HEK293 (cell line): Measurements from ENCODE around the gene ATRNL1.
A peak's percentile ranks its signal among the peaks of the same experiment; 100 is the strongest.

Source experiments
- CTCF ChIA-PET: fragments of 350-600 bp; formaldehyde crosslinking; extraction: SDS; loops from one replicate; lab custom pipeline; 2021; ENCODE audit warnings: antibody characterized with exemption; lab: Yijun Ruan, JAX
- POLR2A ChIA-PET: fragments of 300-600 bp; formaldehyde crosslinking; extraction: SDS; loops from one replicate; lab custom pipeline; 2020; ENCODE audit warnings: antibody characterized with exemption, inconsistent platforms; lab: Yijun Ruan, JAX
- H3K27ac ChIP-seq: fragments of 200-500 bp; sonication (Bioruptor generic); 2 replicates; pipeline ENCODE4 v1.5.1; 2014; ENCODE audit warnings: low read depth, low read length, control low read depth, inconsistent platforms; ENCODE audit errors: extremely low read depth
- H3K36me3 ChIP-seq, 2 experiments: fragments of 200-500 bp in 1 of 2; sonication (Bioruptor generic) in 1 of 2; 1 replicate in 1 of 2; 2 replicates in 1 of 2; pipeline ENCODE4 v1.5.1; 2014 to 2017; ENCODE audit warnings: inconsistent platforms in 2 of 2, low read length in 2 of 2; ENCODE audit not compliant: control insufficient read depth in 2 of 2, insufficient read depth in 1 of 2
- H3K4me1 ChIP-seq: fragments of 200-500 bp; sonication (Bioruptor generic); 2 replicates; pipeline ENCODE4 v1.5.1; 2014; ENCODE audit warnings: mild to moderate bottlenecking, low read length, inconsistent platforms; ENCODE audit not compliant: control insufficient read depth, insufficient read depth
- H3K4me3 ChIP-seq: 2 replicates; pipeline ENCODE4 v1.5.1; 2011; ENCODE audit warnings: low read depth, mild to moderate bottlenecking, control low read depth, low read length, moderate library complexity
- H3K9me3 ChIP-seq: fragments of 200-500 bp; sonication (Bioruptor generic); 2 replicates; pipeline ENCODE4 v1.5.1; 2014; ENCODE audit warnings: low read depth, low read length, inconsistent platforms; ENCODE audit not compliant: control insufficient read depth, insufficient read depth
- BCL11B ChIP-seq: fragments of 450-650 bp; formaldehyde crosslinking; IDR thresholded peaks from 2 replicates; pipeline ENCODE4 v1.5.1; 2016; ENCODE audit warnings: low read depth, missing biosample characterization, missing genetic modification characterization
- ZBTB8A ChIP-seq: fragments of 450-650 bp; formaldehyde crosslinking; IDR thresholded peaks from 2 replicates; pipeline ENCODE4 v1.5.1; 2016; ENCODE audit warnings: missing biosample characterization, missing genetic modification characterization
- ZNF157 ChIP-seq: fragments of 450-650 bp; formaldehyde crosslinking; IDR thresholded peaks from 2 replicates; pipeline ENCODE4 v1.5.1; 2016; ENCODE audit warnings: missing biosample characterization, missing genetic modification characterization
- ZNF24 ChIP-seq: fragments of 450-650 bp; formaldehyde crosslinking; IDR thresholded peaks from 2 replicates; pipeline ENCODE4 v1.5.1; 2016; ENCODE audit warnings: missing biosample characterization, missing genetic modification characterization
- ZNF426 ChIP-seq: fragments of 450-650 bp; formaldehyde crosslinking; IDR thresholded peaks from 2 replicates; pipeline ENCODE4 v1.5.1; 2017; ENCODE audit warnings: missing biosample characterization, missing genetic modification characterization, mild to moderate bottlenecking, inconsistent platforms, moderate library complexity
- ZNF48 ChIP-seq: fragments of 450-650 bp; formaldehyde crosslinking; IDR thresholded peaks from 2 replicates; pipeline ENCODE4 v1.5.1; 2016; ENCODE audit warnings: missing biosample characterization, missing genetic modification characterization
- ZNF521 ChIP-seq: fragments of 450-650 bp; formaldehyde crosslinking; IDR thresholded peaks from 2 replicates; pipeline ENCODE4 v1.5.1; 2017; ENCODE audit warnings: missing biosample characterization, mild to moderate bottlenecking, missing genetic modification characterization
- ZNF560 ChIP-seq: fragments of 450-650 bp; formaldehyde crosslinking; IDR thresholded peaks from 2 replicates; pipeline ENCODE4 v1.5.1; 2017; ENCODE audit warnings: missing biosample characterization, missing genetic modification characterization, borderline replicate concordance
- ZNF658 ChIP-seq: fragments of 450-650 bp; formaldehyde crosslinking; IDR thresholded peaks from 2 replicates; pipeline ENCODE4; 2016; ENCODE audit warnings: missing biosample characterization, missing genetic modification characterization
- ZNF677 ChIP-seq: fragments of 450-650 bp; IDR thresholded peaks from 2 replicates; pipeline ENCODE4 v1.5.0; 2018; ENCODE audit warnings: missing biosample characterization, mild to moderate bottlenecking, missing genetic modification characterization, moderate library complexity
- TF ChIP-seq, protein P1 (sequence below): fragments of 450-650 bp; formaldehyde crosslinking; IDR thresholded peaks from 2 replicates; pipeline ENCODE4 v1.5.1; 2017; ENCODE audit warnings: missing biosample characterization, mild to moderate bottlenecking, missing genetic modification characterization, moderate library complexity
- TF ChIP-seq, protein P2 (sequence below): fragments of 450-650 bp; formaldehyde crosslinking; IDR thresholded peaks from 2 replicates; pipeline ENCODE4 v1.5.1; 2016; ENCODE audit warnings: missing biosample characterization, missing genetic modification characterization, borderline replicate concordance
- TF ChIP-seq, protein P3 (sequence below): fragments of 450-650 bp; formaldehyde crosslinking; IDR thresholded peaks from 2 replicates; pipeline ENCODE4 v1.5.1; 2016; ENCODE audit warnings: missing biosample characterization, missing genetic modification characterization
- TF ChIP-seq, protein P4 (sequence below): fragments of 450-650 bp; IDR thresholded peaks from 2 replicates; pipeline ENCODE4 v1.5.1; 2018; ENCODE audit warnings: missing biosample characterization, mild to moderate bottlenecking, missing genetic modification characterization
- TF ChIP-seq, protein P5 (sequence below): fragments of 450-650 bp; formaldehyde crosslinking; IDR thresholded peaks from 2 replicates; pipeline ENCODE4 v1.5.1; 2016; ENCODE audit warnings: missing biosample characterization, missing genetic modification characterization

ATRNL1 gene

DNA sequence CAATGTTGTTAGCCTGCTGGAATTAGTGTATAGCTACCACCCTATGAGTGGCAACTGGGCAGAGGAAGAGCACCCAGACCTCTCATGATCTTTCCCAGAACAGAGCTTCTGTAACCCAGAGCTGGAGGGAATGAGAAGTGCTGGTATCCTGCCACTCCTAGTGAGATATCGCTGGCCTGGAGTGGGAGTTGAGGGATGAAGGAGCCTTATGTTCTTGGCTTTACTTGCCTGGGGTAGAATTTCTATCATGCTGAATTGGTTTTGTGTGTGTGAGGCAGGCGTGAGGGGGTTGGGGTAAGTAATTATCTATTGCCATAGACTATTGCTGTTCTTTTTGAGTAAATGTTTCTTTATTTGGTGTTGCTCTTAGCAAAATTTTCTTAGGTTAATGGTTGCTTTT is 146.6 kb downstream of the ATRNL1 start (continued):
- TF ChIP-seq, protein P1, sequence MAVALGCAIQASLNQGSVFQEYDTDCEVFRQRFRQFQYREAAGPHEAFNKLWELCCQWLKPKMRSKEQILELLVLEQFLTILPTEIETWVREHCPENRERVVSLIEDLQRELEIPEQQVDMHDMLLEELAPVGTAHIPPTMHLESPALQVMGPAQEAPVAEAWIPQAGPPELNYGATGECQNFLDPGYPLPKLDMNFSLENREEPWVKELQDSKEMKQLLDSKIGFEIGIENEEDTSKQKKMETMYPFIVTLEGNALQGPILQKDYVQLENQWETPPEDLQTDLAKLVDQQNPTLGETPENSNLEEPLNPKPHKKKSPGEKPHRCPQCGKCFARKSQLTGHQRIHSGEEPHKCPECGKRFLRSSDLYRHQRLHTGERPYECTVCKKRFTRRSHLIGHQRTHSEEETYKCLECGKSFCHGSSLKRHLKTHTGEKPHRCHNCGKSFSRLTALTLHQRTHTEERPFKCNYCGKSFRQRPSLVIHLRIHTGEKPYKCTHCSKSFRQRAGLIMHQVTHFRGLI (tag by site-specific recombination) = no peak
- no peak for TF ChIP-seq ZNF677 (tag by site-specific recombination)
- TF ChIP-seq, protein P2, sequence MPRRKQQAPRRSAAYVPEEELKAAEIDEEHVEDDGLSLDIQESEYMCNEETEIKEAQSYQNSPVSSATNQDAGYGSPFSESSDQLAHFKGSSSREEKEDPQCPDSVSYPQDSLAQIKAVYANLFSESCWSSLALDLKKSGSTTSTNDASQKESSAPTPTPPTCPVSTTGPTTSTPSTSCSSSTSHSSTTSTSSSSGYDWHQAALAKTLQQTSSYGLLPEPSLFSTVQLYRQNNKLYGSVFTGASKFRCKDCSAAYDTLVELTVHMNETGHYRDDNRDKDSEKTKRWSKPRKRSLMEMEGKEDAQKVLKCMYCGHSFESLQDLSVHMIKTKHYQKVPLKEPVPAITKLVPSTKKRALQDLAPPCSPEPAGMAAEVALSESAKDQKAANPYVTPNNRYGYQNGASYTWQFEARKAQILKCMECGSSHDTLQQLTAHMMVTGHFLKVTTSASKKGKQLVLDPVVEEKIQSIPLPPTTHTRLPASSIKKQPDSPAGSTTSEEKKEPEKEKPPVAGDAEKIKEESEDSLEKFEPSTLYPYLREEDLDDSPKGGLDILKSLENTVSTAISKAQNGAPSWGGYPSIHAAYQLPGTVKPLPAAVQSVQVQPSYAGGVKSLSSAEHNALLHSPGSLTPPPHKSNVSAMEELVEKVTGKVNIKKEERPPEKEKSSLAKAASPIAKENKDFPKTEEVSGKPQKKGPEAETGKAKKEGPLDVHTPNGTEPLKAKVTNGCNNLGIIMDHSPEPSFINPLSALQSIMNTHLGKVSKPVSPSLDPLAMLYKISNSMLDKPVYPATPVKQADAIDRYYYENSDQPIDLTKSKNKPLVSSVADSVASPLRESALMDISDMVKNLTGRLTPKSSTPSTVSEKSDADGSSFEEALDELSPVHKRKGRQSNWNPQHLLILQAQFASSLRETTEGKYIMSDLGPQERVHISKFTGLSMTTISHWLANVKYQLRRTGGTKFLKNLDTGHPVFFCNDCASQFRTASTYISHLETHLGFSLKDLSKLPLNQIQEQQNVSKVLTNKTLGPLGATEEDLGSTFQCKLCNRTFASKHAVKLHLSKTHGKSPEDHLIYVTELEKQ (tag by site-specific recombination) = no peak
- TF ChIP-seq, protein P3, sequence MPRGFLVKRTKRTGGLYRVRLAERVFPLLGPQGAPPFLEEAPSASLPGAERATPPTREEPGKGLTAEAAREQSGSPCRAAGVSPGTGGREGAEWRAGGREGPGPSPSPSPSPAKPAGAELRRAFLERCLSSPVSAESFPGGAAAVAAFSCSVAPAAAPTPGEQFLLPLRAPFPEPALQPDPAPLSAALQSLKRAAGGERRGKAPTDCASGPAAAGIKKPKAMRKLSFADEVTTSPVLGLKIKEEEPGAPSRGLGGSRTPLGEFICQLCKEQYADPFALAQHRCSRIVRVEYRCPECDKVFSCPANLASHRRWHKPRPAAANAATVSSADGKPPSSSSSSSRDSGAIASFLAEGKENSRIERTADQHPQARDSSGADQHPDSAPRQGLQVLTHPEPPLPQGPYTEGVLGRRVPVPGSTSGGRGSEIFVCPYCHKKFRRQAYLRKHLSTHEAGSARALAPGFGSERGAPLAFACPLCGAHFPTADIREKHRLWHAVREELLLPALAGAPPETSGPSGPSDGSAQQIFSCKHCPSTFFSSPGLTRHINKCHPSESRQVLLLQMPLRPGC = no peak
- TF ChIP-seq ZNF24 (tag by site-specific recombination) = no peak
- TF ChIP-seq ZNF48 (tag by site-specific recombination) = no peak
- TF ChIP-seq, protein P4, sequence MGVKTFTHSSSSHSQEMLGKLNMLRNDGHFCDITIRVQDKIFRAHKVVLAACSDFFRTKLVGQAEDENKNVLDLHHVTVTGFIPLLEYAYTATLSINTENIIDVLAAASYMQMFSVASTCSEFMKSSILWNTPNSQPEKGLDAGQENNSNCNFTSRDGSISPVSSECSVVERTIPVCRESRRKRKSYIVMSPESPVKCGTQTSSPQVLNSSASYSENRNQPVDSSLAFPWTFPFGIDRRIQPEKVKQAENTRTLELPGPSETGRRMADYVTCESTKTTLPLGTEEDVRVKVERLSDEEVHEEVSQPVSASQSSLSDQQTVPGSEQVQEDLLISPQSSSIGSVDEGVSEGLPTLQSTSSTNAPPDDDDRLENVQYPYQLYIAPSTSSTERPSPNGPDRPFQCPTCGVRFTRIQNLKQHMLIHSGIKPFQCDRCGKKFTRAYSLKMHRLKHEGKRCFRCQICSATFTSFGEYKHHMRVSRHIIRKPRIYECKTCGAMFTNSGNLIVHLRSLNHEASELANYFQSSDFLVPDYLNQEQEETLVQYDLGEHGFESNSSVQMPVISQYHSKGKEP (tag by site-specific recombination) = no peak
- no peak for TF ChIP-seq ZNF658 (tag by site-specific recombination)
- no peak for TF ChIP-seq ZNF521 (tag by site-specific recombination)
- TF ChIP-seq ZNF426 = no peak

DNA sequence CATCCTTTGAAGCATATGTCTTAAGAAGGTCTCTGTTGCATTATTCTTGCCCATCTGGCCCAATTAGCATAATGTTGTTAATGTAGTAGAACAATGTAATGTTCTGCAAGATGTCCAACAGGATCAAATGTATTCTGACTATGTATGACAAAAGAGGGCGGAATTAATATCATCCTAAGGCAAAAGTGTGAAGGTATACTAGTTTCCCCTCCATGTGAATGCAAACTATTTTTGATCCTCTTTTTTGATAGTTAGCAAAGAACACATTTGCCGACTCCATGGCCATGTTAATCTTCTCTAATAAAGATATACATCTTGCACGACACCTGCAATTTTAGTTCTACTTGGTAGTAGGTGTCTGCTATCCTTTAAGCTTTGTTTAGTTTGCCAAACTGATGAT is 157.6 kb downstream of the ATRNL1 start:
- ChIA-PET CTCF (no interaction called here), POLR2A (no interaction called here)
- Histone ChIP-seq H3K27ac (no peak overlapping the region), H3K9me3 (no peaks in the 10 kb centered on the region), H3K4me1 (no peaks in the 10 kb centered on the region), H3K36me3 (no peaks in the 10 kb centered on the region), H3K4me3 (no peak overlapping the region)
- no peak for TF ChIP-seq BCL11B (tag by site-specific recombination)
- TF ChIP-seq, protein P5, sequence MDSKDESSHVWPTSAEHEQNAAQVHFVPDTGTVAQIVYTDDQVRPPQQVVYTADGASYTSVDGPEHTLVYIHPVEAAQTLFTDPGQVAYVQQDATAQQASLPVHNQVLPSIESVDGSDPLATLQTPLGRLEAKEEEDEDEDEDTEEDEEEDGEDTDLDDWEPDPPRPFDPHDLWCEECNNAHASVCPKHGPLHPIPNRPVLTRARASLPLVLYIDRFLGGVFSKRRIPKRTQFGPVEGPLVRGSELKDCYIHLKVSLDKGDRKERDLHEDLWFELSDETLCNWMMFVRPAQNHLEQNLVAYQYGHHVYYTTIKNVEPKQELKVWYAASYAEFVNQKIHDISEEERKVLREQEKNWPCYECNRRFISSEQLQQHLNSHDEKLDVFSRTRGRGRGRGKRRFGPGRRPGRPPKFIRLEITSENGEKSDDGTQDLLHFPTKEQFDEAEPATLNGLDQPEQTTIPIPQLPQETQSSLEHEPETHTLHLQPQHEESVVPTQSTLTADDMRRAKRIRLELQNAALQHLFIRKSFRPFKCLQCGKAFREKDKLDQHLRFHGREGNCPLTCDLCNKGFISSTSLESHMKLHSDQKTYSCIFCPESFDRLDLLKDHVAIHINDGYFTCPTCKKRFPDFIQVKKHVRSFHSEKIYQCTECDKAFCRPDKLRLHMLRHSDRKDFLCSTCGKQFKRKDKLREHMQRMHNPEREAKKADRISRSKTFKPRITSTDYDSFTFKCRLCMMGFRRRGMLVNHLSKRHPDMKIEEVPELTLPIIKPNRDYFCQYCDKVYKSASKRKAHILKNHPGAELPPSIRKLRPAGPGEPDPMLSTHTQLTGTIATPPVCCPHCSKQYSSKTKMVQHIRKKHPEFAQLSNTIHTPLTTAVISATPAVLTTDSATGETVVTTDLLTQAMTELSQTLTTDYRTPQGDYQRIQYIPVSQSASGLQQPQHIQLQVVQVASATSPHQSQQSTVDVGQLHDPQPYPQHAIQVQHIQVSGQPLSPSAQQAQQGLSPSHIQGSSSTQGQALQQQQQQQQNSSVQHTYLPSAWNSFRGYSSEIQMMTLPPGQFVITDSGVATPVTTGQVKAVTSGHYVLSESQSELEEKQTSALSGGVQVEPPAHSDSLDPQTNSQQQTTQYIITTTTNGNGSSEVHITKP = no peak
- no peak for TF ChIP-seq ZBTB8A
- TF ChIP-seq ZNF560 (tag by site-specific recombination) = no peak
- peak; percentile 91 for TF ChIP-seq ZNF157 (tag by site-specific recombination)
